OCI-LY3 (cell line): Measurements from ENCODE around the gene HES4.

Experiments used
- EZH2phosphoT487 ChIP-seq: fragments of 200-600 bp; shearing (Covaris generic); IDR thresholded peaks from 2 replicates; pipeline ENCODE4 v1.6.1; 2018; ENCODE audit warnings: antibody characterized with exemption, mixed run types, low read depth
- TF ChIP-seq, protein P1 (sequence below): fragments of 200-600, 300-600 bp; sonication (generic); IDR thresholded peaks from 2 replicates; pipeline ENCODE4 v1.5.1; 2014; ENCODE audit warnings: antibody characterized with exemption, low read length, low read depth

DNA sequence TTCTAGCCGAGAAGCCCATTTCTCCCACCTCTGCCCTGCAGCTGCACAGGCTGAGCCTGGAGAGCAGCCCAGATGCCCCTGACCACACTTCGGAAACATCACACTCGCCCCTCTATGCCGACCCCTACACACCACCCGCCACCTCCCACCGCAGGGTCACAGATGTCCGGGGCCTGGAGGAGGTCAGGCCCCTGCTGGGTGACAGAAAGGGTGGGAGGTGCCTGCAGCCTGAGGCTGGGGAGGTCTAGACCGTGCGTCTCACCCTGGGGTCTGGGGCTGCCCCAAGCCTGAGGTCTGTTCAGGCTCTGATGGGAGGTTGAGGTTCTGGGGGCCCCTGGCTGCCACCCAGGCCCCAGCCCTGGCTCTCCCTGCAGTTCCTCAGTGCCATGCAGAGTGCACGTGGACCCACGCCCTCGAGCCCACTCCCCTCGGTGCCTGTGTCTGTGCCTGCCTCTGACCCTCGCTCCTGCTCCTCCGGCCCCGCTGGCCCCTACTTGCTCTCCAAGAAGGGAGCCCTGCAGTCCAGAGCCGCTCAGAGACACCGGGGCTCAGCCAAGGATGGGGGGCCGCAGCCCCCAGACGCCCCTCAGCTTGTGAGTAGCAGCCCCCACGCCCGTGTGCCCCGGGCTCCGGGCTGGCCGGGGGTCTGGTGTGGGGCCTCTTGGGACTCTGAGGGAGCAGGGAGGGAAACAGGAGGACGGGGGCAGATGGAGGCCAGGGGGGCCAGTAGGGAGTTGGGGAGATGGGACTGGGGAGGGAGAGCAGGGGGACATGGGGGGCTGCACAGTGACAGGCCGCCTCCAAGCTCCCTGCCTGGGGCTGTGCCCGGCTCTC, 26.2 kb downstream of the HES4 start:
- TF ChIP-seq, protein P1, sequence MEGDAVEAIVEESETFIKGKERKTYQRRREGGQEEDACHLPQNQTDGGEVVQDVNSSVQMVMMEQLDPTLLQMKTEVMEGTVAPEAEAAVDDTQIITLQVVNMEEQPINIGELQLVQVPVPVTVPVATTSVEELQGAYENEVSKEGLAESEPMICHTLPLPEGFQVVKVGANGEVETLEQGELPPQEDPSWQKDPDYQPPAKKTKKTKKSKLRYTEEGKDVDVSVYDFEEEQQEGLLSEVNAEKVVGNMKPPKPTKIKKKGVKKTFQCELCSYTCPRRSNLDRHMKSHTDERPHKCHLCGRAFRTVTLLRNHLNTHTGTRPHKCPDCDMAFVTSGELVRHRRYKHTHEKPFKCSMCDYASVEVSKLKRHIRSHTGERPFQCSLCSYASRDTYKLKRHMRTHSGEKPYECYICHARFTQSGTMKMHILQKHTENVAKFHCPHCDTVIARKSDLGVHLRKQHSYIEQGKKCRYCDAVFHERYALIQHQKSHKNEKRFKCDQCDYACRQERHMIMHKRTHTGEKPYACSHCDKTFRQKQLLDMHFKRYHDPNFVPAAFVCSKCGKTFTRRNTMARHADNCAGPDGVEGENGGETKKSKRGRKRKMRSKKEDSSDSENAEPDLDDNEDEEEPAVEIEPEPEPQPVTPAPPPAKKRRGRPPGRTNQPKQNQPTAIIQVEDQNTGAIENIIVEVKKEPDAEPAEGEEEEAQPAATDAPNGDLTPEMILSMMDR = no peak
- no peak for TF ChIP-seq EZH2phosphoT487
